ENCODE results near the gene UQCC3.
"Not testable (repeated sequence)": the region's sequence is repeated elsewhere in the genome, so short reads cannot be mapped to it uniquely, and the experiment has no call there.

The UQCC3 gene

GRCh38 chr11:62665599-62666258, 5.7 kb upstream of the UQCC3 start:
- DNase-seq (ENCODE audit: low read depth, low spot score): no peak

GRCh38 chr11:62666259-62666926, 5.1 kb upstream of the UQCC3 start:
- no peak for DNase-seq (ENCODE audit: low read depth, low spot score)

- DNase-seq (ENCODE audit: low read depth, low spot score): no peak
Observed at GRCh38 chr11:62667460-62667859, 4.0 kb upstream of the UQCC3 start.

- DNase-seq (ENCODE audit: low read depth, low spot score): no peak
Observed at GRCh38 chr11:62669420-62670161, 1.9 kb upstream of the UQCC3 start.

- DNase-seq (ENCODE audit: low read depth, low spot score): no peak
Observed at GRCh38 chr11:62671236-62671607, 251 bp upstream of the UQCC3 start.

GRCh38 chr11:62673196-62673525, 1.7 kb downstream of the UQCC3 start:
- DNase-seq (ENCODE audit: low read depth, low spot score): no peak

GRCh38 chr11:62675415-62675814, 3.9 kb downstream of the UQCC3 start:
- not testable (repeated sequence) for DNase-seq (ENCODE audit: low read depth, low spot score)

GRCh38 chr11:62676698-62677097, 5.2 kb downstream of the UQCC3 start:
- DNase-seq (ENCODE audit: low read depth, low spot score): no peak

- DNase-seq (ENCODE audit: low read depth, low spot score): no peak
Observed at GRCh38 chr11:62677156-62677555, 5.7 kb downstream of the UQCC3 start.

- DNase-seq (ENCODE audit: low read depth, low spot score): no peak
Observed at GRCh38 chr11:62677714-62678113, 6.2 kb downstream of the UQCC3 start.

- no peak for DNase-seq (ENCODE audit: low read depth, low spot score)
Observed at GRCh38 chr11:62678433-62678769, 6.9 kb downstream of the UQCC3 start.

- DNase-seq (ENCODE audit: low read depth, low spot score): peak; percentile 68
Observed at GRCh38 chr11:62678770-62679696, 7.6 kb downstream of the UQCC3 start, which contains the start of gene UBXN1. Gene UBXN1 (minus strand): TSS chr11:62679073. CDS start chr11:62678923, 150 bp downstream.

- no peak for DNase-seq (ENCODE audit: low read depth, low spot score)
Observed at GRCh38 chr11:62680825-62681240, 9.4 kb downstream of the UQCC3 start.

GRCh38 chr11:62682518-62682917, 11.0 kb downstream of the UQCC3 start:
- DNase-seq (ENCODE audit: low read depth, low spot score): no peak

- DNase-seq (ENCODE audit: low read depth, low spot score): no peak
Observed at GRCh38 chr11:62687508-62688396, 16.3 kb downstream of the UQCC3 start.

- DNase-seq (ENCODE audit: low read depth, low spot score): no peak
Observed at GRCh38 chr11:62688491-62688890, 17.0 kb downstream of the UQCC3 start.

GRCh38 chr11:62689421-62690183, 18.1 kb downstream of the UQCC3 start, which contains the start of gene LRRN4CL:
Gene LRRN4CL (minus strand): TSS chr11:62689530. CDS start chr11:62688508, 1,022 bp downstream.
- peak; percentile 66 for DNase-seq (ENCODE audit: low read depth, low spot score)

GRCh38 chr11:62693624-62694023, 22.2 kb downstream of the UQCC3 start:
- DNase-seq (ENCODE audit: low read depth, low spot score): not testable (repeated sequence)

GRCh38 chr11:62694455-62695167, 23.1 kb downstream of the UQCC3 start:
- no peak for DNase-seq (ENCODE audit: low read depth, low spot score)
